Measurements from ENCODE around the gene TALDO1.

The TALDO1 gene

GRCh38 chr11:802018-802617 lies 54.9 kb downstream of the TALDO1 start:
- no peak for DNase-seq

DNA sequence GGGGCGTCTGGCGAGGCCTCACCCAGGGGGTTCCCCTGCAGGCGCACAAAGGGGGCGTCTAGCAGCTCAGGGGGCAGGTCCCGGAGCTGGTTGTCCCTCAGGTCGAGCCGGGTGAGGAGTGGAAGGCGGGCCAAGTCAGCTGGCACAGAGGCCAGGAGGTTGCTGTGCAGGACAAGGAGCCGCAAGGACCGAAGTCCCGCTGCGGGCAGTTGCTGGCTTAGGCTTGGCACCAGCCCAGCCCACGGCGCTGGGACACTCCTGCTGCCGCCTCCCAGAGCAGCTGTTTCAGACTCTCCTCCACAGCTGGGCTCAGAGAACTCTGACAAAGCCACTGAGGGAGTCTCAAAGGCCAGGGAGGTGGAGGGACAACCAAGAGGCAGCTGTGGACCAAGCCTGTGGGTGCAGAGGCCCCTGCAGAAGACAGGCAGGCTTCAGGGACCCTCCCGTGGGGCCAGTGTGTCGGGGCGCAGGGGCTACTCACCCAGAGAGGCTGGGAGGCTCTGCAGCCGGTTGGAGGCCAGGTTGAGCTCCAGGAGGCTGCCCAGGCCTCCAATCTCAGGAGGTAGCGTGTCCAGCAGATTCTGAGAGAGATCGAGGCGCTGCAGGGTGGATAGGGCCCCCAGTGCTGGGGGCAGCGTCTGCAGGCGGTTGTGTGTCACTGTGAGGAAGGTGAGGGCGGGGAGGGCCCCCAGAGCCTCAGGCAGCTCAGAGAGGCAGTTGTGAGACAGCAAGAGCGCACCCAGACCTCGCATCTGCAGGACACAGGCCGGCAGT lies 55.6 kb downstream of the TALDO1 start:
- DNase-seq = no peak

DNA sequence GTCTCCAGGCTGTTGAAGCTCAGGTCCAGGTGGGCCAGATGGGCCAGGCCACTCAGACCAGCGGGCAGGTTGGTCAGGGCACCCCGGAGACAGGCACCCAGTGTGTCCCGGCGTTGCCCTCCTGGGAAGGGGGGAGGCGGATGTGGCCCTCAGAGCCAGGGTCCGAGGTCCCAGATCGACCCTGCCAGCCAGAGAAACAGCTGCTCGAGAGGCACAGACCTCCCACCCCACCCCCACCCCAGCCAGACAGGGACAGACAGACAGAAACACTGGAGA lies 56.1 kb downstream of the TALDO1 start:
- no peak for DNase-seq

DNA sequence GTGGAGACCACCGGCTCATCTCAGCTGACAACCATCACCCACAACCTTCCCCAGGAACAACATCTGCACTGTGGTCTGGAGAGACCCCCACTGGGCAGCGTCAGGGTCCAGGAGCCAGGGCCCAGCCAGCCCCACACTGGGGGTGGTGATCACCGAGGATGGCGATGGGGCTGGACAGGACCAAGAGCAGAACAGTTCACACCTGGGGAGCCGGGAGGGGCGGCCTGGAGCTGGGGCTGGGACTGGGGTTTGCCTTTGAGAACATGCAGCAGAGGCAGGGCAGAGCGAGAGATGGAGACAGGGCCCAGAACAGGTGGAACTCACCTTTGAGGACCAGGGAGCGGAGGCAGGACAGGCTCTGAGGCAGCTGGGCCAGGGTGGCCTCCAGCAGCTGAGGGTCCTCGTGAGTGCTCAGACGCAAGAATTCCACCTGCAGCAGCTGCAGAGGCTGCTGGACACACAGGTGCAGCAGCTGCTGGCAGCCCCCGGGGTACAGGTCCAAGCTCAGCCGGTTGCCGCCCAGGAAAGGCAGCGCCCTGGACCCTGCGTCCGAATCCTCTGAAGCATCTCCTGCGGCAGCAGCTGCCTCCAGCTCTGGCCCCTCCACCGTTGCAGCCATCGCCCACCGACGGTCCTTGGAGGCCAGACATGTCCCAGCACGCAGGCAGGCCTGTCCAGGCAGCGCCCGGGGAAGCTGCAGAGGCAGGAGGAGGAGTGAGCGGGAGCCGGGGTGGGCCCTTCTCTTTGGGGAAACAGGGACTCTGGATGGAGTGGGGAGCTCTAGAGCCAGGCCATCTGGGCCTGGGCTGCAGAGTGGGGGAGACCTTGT lies 56.7 kb downstream of the TALDO1 start:
- DNase-seq = no peak

- no peak for DNase-seq
Measured at GRCh38 chr11:804599-804964, 57.3 kb downstream of the TALDO1 start.

- no peak for DNase-seq
Measured at GRCh38 chr11:808427-809286, 61.4 kb downstream of the TALDO1 start.

- peak; percentile 95 for DNase-seq
Measured at GRCh38 chr11:809287-810039, 62.2 kb downstream of the TALDO1 start, which contains the start of gene RPLP2. TSS of gene RPLP2 (plus strand) at chr11:809967. CDS start at chr11:810235, 268 bp downstream.

- DNase-seq = no peak
Measured at GRCh38 chr11:810040-810567, 62.8 kb downstream of the TALDO1 start.

DNA sequence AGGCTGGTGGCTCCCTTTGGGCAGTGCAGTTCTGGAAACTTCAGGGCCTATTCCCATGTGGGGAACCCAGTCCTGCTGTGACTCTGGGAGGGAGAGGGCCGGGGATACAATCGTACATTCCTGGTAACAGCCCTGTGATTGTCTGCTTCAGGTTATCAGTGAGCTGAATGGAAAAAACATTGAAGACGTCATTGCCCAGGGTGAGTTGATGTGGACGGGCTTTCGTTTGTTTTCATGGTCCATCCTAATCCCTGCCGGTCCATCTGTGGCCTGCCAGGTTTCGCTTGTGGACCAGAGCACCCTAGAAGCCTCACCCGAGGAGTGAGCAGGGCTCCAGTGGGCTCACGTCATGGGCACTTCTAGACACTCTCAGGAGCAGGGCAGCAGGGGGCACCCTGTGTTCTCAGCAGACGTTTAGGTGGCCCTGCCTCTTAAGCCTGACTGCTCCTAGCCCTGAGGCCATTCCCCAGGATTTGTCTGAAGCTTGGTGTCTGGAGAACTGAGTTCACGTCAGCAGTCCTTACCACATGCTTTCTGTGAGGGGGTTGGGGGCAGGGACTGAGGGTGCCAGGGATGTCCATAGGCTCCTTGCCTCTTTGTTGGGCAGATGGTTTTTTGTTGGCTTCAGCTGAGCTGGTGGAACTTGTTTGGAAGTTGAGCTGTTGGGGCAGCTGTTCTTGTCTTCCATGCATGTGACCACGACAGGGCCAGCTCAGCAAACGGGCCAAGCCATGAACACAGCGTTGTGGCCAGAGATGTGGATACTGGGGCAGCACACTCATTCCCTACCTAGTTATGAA lies 64.4 kb downstream of the TALDO1 start:
- no peak for DNase-seq

- no peak for DNase-seq
Measured at GRCh38 chr11:812390-812789, 65.1 kb downstream of the TALDO1 start.

DNA sequence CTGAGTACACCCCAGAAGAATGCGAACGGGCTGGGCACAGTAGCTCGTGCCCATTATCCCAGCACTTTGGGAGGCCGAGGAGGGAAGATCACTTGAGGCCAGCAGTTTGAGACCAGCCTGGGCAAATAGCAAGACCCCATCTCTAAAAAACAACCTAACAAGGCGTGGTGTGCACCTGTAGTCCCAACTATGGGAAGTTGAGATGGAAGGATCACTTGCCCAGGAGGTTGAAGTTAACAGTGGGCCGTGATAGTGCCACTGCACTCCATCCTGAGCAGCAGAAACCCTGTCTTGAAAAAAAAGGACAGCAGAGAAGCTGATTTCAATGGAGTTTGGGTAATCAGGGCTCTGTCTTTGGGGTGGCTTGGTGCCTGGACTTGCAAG lies 65.8 kb downstream of the TALDO1 start:
- no peak for DNase-seq

DNA sequence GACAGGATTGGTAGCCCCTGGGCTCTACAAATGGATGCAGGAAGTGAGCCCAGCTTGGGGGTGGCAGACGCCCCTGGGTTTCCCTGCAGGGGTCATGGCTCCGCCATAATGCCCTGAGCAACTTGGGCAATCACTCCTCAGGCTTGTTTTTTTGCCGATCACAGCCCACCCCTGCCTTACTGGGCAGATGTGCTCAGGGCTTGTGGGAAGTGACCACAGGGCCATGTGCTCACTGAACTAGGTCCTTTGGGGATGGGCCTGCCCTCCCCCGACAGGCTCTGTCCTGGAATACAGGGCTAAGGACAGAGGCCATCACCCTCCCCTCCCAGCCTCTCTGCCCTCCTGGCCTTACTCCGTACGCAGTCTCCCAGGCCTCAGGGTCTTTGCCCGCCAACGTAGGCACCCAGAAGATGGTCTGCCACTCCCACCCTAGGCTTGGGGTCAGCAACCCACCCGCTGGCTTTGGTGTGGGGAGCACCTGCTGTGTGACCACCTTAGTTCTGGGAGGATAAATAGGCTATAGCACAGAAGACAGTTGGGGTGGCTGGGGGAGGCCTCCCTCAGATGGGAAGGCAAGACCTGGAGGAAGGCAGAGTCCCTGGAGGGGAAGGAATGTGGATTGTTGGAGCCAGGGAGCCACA lies 66.3 kb downstream of the TALDO1 start:
- no peak for DNase-seq
